Liver (tissue), 9 donors: ENCODE results near the gene USP6NL. TPM values are rescaled to one million over a fixed set of nuclear protein-coding genes. Genes with fewer than 3 reads are reported as not detected.

Experiments
- DNase-seq: peaks from one replicate; pipeline ENCODE4 v3.0.0-alpha.2; 2017; ENCODE audit warnings: low spot score
- H3K27ac ChIP-seq, 2 donors: one replicate each; pipeline ENCODE4 v1.7.0; 2013; ENCODE audit warnings: inconsistent platforms in 2 of 2, low read length in 2 of 2, control low read depth in 1 of 2, low read depth in 1 of 2, mild to moderate bottlenecking in 1 of 2
- H3K27me3 ChIP-seq, 4 donors: one replicate each; pipeline versions ENCODE4 v1.6.1 to v1.7.0; 2013; ENCODE audit warnings: low read length in 3 of 4, inconsistent platforms in 1 of 4, mild to moderate bottlenecking in 1 of 4, moderate library complexity in 1 of 4; ENCODE audit not compliant: control insufficient read depth in 4 of 4, insufficient read depth in 4 of 4
- H3K36me3 ChIP-seq, 4 donors: one replicate each; pipeline versions ENCODE4 v1.6.1 to v1.7.0; 2013; ENCODE audit warnings: low read length in 3 of 4, mild to moderate bottlenecking in 3 of 4, low read depth in 1 of 4, moderate library complexity in 1 of 4; ENCODE audit not compliant: control insufficient read depth in 4 of 4, insufficient read depth in 3 of 4
- H3K4me1 ChIP-seq, 4 donors: one replicate each; pipeline versions ENCODE4 v1.6.1 to v1.7.0; 2013; ENCODE audit warnings: low read length in 3 of 4, mild to moderate bottlenecking in 3 of 4, moderate library complexity in 1 of 4; ENCODE audit not compliant: control insufficient read depth in 4 of 4, insufficient read depth in 4 of 4
- H3K4me3 ChIP-seq, 3 donors: one replicate each; pipeline versions ENCODE4 v1.6.1 to v1.7.0; 2013; ENCODE audit warnings: low read length in 3 of 3, control low read depth in 1 of 3, low read depth in 1 of 3, mild to moderate bottlenecking in 1 of 3
- H3K9ac ChIP-seq, 2 donors: one replicate each; pipeline ENCODE4 v1.7.0; 2013; ENCODE audit warnings: low read length in 2 of 2, mild to moderate bottlenecking in 2 of 2, moderate library complexity in 2 of 2, control low read depth in 1 of 2, low read depth in 1 of 2
- H3K9me3 ChIP-seq, 4 donors: one replicate each; pipeline versions ENCODE4 v1.6.1 to v1.7.0; 2013; ENCODE audit warnings: low read length in 3 of 4; ENCODE audit not compliant: control insufficient read depth in 4 of 4
- CTCF ChIP-seq: fragments of 150-350 bp; IDR thresholded peaks from 2 replicates; pipeline ENCODE4 v1.5.1; 2017; ENCODE audit warnings: improper control_type of control experiment, low read depth, low read length; ENCODE audit not compliant: missing input control
- EGR1 ChIP-seq, 2 donors: IDR thresholded peaks; 2 replicates each; pipeline ENCODE4 v1.6.1; 2016 to 2018; ENCODE audit warnings: antibody characterized with exemption in 2 of 2, low read depth in 2 of 2
- FOXA1 ChIP-seq: IDR thresholded peaks from 2 replicates; pipeline ENCODE4 v1.6.1; 2016; ENCODE audit warnings: antibody characterized with exemption
- FOXA2 ChIP-seq: IDR thresholded peaks from 2 replicates; pipeline ENCODE4 v1.6.1; 2016; ENCODE audit warnings: antibody characterized with exemption
- GABPA ChIP-seq, 2 donors: IDR thresholded peaks in 1 of 2; conservative IDR thresholded peaks in 1 of 2; 2 replicates each; pipeline ENCODE4 v1.6.1; 2016; ENCODE audit warnings: antibody characterized with exemption in 2 of 2, mild to moderate bottlenecking in 1 of 2, moderate library complexity in 1 of 2
- HNF4A ChIP-seq, 2 donors: conservative IDR thresholded peaks; 2 replicates each; pipeline ENCODE4 v1.6.1; 2016; ENCODE audit warnings: antibody characterized with exemption in 2 of 2, mild to moderate bottlenecking in 2 of 2
- HNF4G ChIP-seq: IDR thresholded peaks from 2 replicates; pipeline ENCODE4 v1.6.1; 2016; ENCODE audit warnings: antibody characterized with exemption
- JUND ChIP-seq, 2 donors: IDR thresholded peaks; 2 replicates each; pipeline ENCODE4 v1.6.1; 2016; ENCODE audit warnings: antibody characterized with exemption in 2 of 2
- MAX ChIP-seq: IDR thresholded peaks from 2 replicates; pipeline ENCODE4 v1.6.1; 2016; ENCODE audit warnings: antibody characterized with exemption
- NR2F2 ChIP-seq: IDR thresholded peaks from 2 replicates; pipeline ENCODE4 v1.6.1; 2016; ENCODE audit warnings: antibody characterized with exemption
- RAD21 ChIP-seq, 2 donors: IDR thresholded peaks; 2 replicates each; pipeline ENCODE4 v1.6.1; 2016; ENCODE audit warnings: antibody characterized with exemption in 2 of 2, mild to moderate bottlenecking in 2 of 2
- REST ChIP-seq: IDR thresholded peaks from 2 replicates; pipeline ENCODE4 v1.6.1; 2016; ENCODE audit warnings: antibody characterized with exemption, mild to moderate bottlenecking
- RXRA ChIP-seq, 2 donors: IDR thresholded peaks; 2 replicates each; pipeline ENCODE4 v1.6.1; 2017 to 2018; ENCODE audit warnings: antibody characterized with exemption in 2 of 2, mild to moderate bottlenecking in 1 of 2
- SP1 ChIP-seq: IDR thresholded peaks from 2 replicates; pipeline ENCODE4 v1.6.1; 2018; ENCODE audit warnings: antibody characterized with exemption, mild to moderate bottlenecking
- TAF1 ChIP-seq: conservative IDR thresholded peaks from 2 replicates; pipeline ENCODE4 v1.6.1; 2016; ENCODE audit warnings: antibody characterized with exemption, mild to moderate bottlenecking
- YY1 ChIP-seq: IDR thresholded peaks from 2 replicates; pipeline ENCODE4 v1.6.1; 2016; ENCODE audit warnings: antibody characterized with exemption, mild to moderate bottlenecking
- ZBTB33 ChIP-seq: IDR thresholded peaks from 2 replicates; pipeline ENCODE4 v1.6.1; 2016; ENCODE audit warnings: antibody characterized with exemption
- WGBS: extraction: QIAGEN DNeasy Blood & Tissue Kit; methylation state at CpG from one replicate; pipeline ENCODE4 v1.1.7; 2013; 5-methylcytosine and 5-hydroxymethylcytosine counted together
- polyA plus RNA-seq, 2 donors: library from polyadenylated mRNA; stranded (reverse) in 1 of 2; unstranded in 1 of 2; fragments of 200-250 nt in 1 of 2; fragments of >200 nt in 1 of 2; fragmentation: Nextera tagmentation in 1 of 2; extraction: Ambion mirVana in 1 of 2; gene quantifications; one replicate each; pipeline versions ENCODE4 v1.2.1 to v1.2.3, GENCODE V29; 2013 to 2015
- total RNA-seq, 2 donors: library from RNA; depleted of rRNA; stranded (reverse); fragments of >200 nt; gene quantifications; one replicate each; pipeline ENCODE4 v1.2.3, GENCODE V29; 2014
- donor health status: healthy.
- donor health status: healthy.
- donor health status: healthy.
- donor health status: healthy.
- donor health status: healthy.

The USP6NL gene
- total and polyA plus RNA-seq, 4 donors, result 3.8 to 15.0 (median 10.2) TPM

- TF ChIP-seq SP1, result no peak
- TF ChIP-seq ZBTB33, result no peak
- no peak for TF ChIP-seq FOXA1
- no peak for TF ChIP-seq GABPA (IDR thresholded peaks at IDR 0.05 in 1 of 2, conservative IDR thresholded peaks at IDR 0.05 in 1 of 2)
- no peak for TF ChIP-seq NR2F2
- no peak for TF ChIP-seq EGR1 (IDR thresholded peaks at IDR 0.05; ENCODE audit: low read depth in 2 of 2)
- no peak for TF ChIP-seq YY1
- TF ChIP-seq CTCF, result no peak
- no peak for TF ChIP-seq TAF1
- no peak for TF ChIP-seq RXRA (IDR thresholded peaks at IDR 0.05)
- TF ChIP-seq JUND (IDR thresholded peaks at IDR 0.05), result no peak
- TF ChIP-seq MAX, result no peak
- no peak for TF ChIP-seq RAD21 (IDR thresholded peaks at IDR 0.05)
- TF ChIP-seq REST, result no peak
- no peak for TF ChIP-seq HNF4G
- no peak for TF ChIP-seq FOXA2
- H3K27ac ChIP-seq, result no peak overlapping the region
- no peak overlapping the region for H3K9ac ChIP-seq
- WGBS, result 87% methylated on average over 7 of the region's 7 CpGs
- no peaks in the 10 kb centered on the region for H3K36me3 ChIP-seq
- no peaks in the 10 kb centered on the region for H3K9me3 ChIP-seq
- no peak overlapping the region for H3K4me3 ChIP-seq
- no peaks in the 10 kb centered on the region for H3K27me3 ChIP-seq
- H3K4me1 ChIP-seq, result peaks cover 3 to 10% (median 7%) of the 10 kb centered on the region in 4 donors
- DNase-seq, result no peak
These were observed 17.8 kb downstream of the USP6NL start for GRCh38 chr10:11593612-11594011.

GRCh38 chr10:11589738-11590137 is 21.7 kb downstream of the USP6NL start:
- 97% methylated on average over 4 of the region's 4 CpGs for WGBS
- Histone ChIP-seq H3K27ac (no peak overlapping the region), H3K4me3 (no peak overlapping the region), H3K27me3 (no peaks in the 10 kb centered on the region), H3K9me3 (no peaks in the 10 kb centered on the region), H3K4me1 (peaks cover 0 to 1% (median under 1%) of the 10 kb centered on the region in 4 donors), H3K9ac (no peak overlapping the region), H3K36me3 (no peaks in the 10 kb centered on the region)
- DNase-seq, result no peak
- TF ChIP-seq HNF4G (no peak), CTCF (no peak), HNF4A (conservative IDR thresholded peaks at IDR 0.05) (no peak), FOXA1 (no peak), REST (no peak), RAD21 (IDR thresholded peaks at IDR 0.05) (no peak), SP1 (no peak), GABPA (IDR thresholded peaks at IDR 0.05 in 1 of 2, conservative IDR thresholded peaks at IDR 0.05 in 1 of 2) (no peak), TAF1 (no peak), YY1 (no peak), RXRA (IDR thresholded peaks at IDR 0.05) (no peak), NR2F2 (no peak), JUND (IDR thresholded peaks at IDR 0.05) (no peak)
